ENCODE data around the gene KRTAP19-8.

Gene KRTAP19-8

GRCh38 chr21:30988706-30989105 lies 49.6 kb downstream of the KRTAP19-8 start:
- Mint-ChIP-seq H3K27ac (peak overlapping the region in 1 of 3 experiments; percentile 47), H3K27me3 (ENCODE audit: low read depth) (no peaks in the 10 kb centered on the region), H3K4me3 (no peak overlapping the region), H3K4me1 (no peaks in the 10 kb centered on the region), H3K9me3 (no peaks in the 10 kb centered on the region), H3K36me3 (ENCODE audit: low read depth) (no peaks in the 10 kb centered on the region)
- TF ChIP-seq CTCF (IDR thresholded peaks at IDR 0.05; ENCODE audit: unreplicated experiment in 3 of 3), result no peak
